ENCODE data around the gene ALCAM. TPM values are rescaled to one million over a fixed set of nuclear protein-coding genes. Genes with fewer than 3 reads are reported as not detected.

ALCAM gene
- total and polyA plus RNA-seq, 2 donors (not counting 3 experiments of a cell fraction or from before 2014, with no cell fraction given): 46.3 to 118 TPM

- Histone ChIP-seq H3K27ac (ENCODE audit: insufficient read depth, low read depth, low read length) (no peak overlapping the region), H3K79me2 (ENCODE audit: control insufficient read depth, insufficient read depth, low read length) (no peaks in the 10 kb centered on the region)
Measured at GRCh38 chr3:105515372-105515771, 148.7 kb downstream of the ALCAM start.

More at GRCh38 chr3:105515372-105515771, 148.7 kb downstream of the ALCAM start:
- no peaks in the 10 kb centered on the region for H3K9me1 ChIP-seq (replicated peaks; ENCODE audit: control insufficient read depth, extremely low read depth, insufficient read depth, low read length)
- CTCF ChIA-PET: interaction anchor here (0.8 to 1.0 kb wide), 2 partner anchors 8 to 1413 kb away, joined by 3 read pairs; no protein-coding TSS in a partner anchor
- POLR2A ChIA-PET: no interaction called here
- TF ChIP-seq FOS (IDR thresholded peaks at IDR 0.05; ENCODE audit: borderline replicate concordance, insufficient read depth, low read length): no peak
- no peak for TF ChIP-seq EZH2 (IDR thresholded peaks at IDR 0.05; ENCODE audit: borderline replicate concordance, low read depth, low read length, severe bottlenecking)
- no peak for TF ChIP-seq POLR2AphosphoS5 (IDR thresholded peaks at IDR 0.05; ENCODE audit: insufficient read depth, low read depth, low read length)
- TF ChIP-seq CTCF (IDR thresholded peaks at IDR 0.05; ENCODE audit: extremely low read depth in 1 of 2, insufficient read depth in 1 of 2, low read depth in 1 of 2, low read length in 2 of 2): no peak
- no peak for TF ChIP-seq JUN (IDR thresholded peaks at IDR 0.05; ENCODE audit: borderline replicate concordance, insufficient read depth, insufficient read length, low read depth)
- no peak for TF ChIP-seq MYC (IDR thresholded peaks at IDR 0.05; ENCODE audit: low read depth, low read length)
- no peak for TF ChIP-seq MAX (IDR thresholded peaks at IDR 0.05; ENCODE audit: insufficient read depth, insufficient read length)
- no peak for TF ChIP-seq GATA2 (IDR thresholded peaks at IDR 0.05; ENCODE audit: insufficient read depth, insufficient read length, low read depth, low read length)
- no peak for TF ChIP-seq POLR2A (IDR thresholded peaks at IDR 0.05; ENCODE audit: low read depth, low read length)
- H2AFZ ChIP-seq (ENCODE audit: low read depth, low read length): no peak overlapping the region
- BruUV-seq (replicated peaks): no TSS peak
- dilution Hi-C loops (cut with MboI; ENCODE audit: extremely low pct_ligation_motif_present, low sequenced_read_pairs) (no loop called here), intact Hi-C loops (cut with micrococcal nuclease) (loop anchor here (5.0 to 10.0 kb wide), 3 partner anchors 431 to 1523 kb away; no protein-coding TSS in a partner anchor)
- no peaks in the 10 kb centered on the region for H3K27me3 ChIP-seq (ENCODE audit: control insufficient read depth in 2 of 2, insufficient read depth in 2 of 2, low read length in 2 of 2)
- no peak for FAIRE-seq
- no peaks in the 10 kb centered on the region for H4K20me1 ChIP-seq (replicated peaks; ENCODE audit: control insufficient read depth, extremely low read depth, insufficient read depth, low read length)
- H3K9me3 ChIP-seq (replicated peaks; ENCODE audit: control insufficient read depth, insufficient read depth, low read length): no peaks in the 10 kb centered on the region
- H3K4me1 ChIP-seq (ENCODE audit: control insufficient read depth, extremely low read depth, insufficient read depth, low read length): no peaks in the 10 kb centered on the region
- H3K36me3 ChIP-seq (ENCODE audit: control insufficient read depth in 2 of 2, extremely low read depth in 1 of 2, insufficient read depth in 2 of 2, low read length in 2 of 2): no peaks in the 10 kb centered on the region
- no peak overlapping the region for H3K4me3 ChIP-seq (replicated peaks in 1 of 3; ENCODE audit: insufficient read depth in 1 of 3, low read depth in 1 of 3, low read length in 3 of 3)
- H3K4me2 ChIP-seq (ENCODE audit: insufficient read depth, low read length): no peak overlapping the region
- no peak for DNase-seq (ENCODE audit: low read depth, low spot score)
- H3K9ac ChIP-seq (replicated peaks; ENCODE audit: extremely low read depth, insufficient read depth, low read length): no peak overlapping the region
